NCI-H226 (cell line): Measurements from ENCODE around the gene FTHL17.

ENCODE experiments used
- DNase-seq: peaks from one replicate; pipeline ENCODE4 v3.0.0-alpha.2; 2015

The FTHL17 gene

GRCh38 chrX:31071725-31072124 lies at the start of gene FTHL17:
TSS of gene FTHL17 (minus strand) at chrX:31072041. CDS start at chrX:31071953, 88 bp downstream.
- no peak for DNase-seq

DNA sequence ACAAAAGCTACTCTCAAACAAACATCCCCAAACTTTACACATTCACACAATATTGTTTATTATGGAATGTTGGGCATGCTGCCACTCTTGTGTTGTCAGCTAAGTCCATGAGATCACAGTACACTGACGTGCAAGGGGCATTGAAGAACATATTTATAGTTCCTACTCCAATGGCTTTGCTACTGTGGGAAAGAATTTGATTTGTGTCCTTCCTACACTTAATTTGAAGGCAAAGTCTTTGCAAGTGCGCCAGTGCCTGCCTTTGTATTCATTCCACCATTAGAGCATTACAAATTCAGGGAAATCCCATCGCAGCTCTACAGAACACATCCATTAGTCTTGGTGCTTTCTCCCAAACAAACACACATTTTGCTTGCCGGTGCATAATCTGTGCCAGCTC lies 45.4 kb upstream of the FTHL17 start:
- DNase-seq: no peak

GRCh38 chrX:31115398-31115797 lies 43.6 kb upstream of the FTHL17 start:
- DNase-seq: no peak

- no peak for DNase-seq
These were observed 43.0 kb upstream of the FTHL17 start for GRCh38 chrX:31114858-31115257.

GRCh38 chrX:31112226-31112999 lies 40.6 kb upstream of the FTHL17 start:
- no peak for DNase-seq

DNA sequence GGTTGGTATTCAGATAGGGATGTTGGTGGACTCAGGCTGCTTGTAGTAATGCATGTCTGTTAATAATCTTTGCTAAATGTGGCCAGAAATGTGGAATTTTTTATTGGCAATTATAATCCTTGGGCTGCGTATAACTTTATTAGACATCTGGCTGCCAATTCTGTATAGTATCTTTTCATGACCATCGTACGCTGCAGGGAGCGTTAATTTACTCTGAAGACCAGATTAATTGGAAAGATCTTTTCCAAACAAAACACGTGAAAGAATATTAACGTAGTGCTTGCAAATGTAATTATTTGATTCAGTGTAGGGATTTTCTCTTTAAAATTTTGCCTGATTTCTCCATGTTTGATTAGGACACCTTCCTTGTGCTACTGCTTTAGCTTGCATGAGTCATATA lies 38.8 kb upstream of the FTHL17 start:
- no peak for DNase-seq

GRCh38 chrX:31099536-31100090 lies 27.8 kb upstream of the FTHL17 start:
- DNase-seq: peak; percentile 14

DNA sequence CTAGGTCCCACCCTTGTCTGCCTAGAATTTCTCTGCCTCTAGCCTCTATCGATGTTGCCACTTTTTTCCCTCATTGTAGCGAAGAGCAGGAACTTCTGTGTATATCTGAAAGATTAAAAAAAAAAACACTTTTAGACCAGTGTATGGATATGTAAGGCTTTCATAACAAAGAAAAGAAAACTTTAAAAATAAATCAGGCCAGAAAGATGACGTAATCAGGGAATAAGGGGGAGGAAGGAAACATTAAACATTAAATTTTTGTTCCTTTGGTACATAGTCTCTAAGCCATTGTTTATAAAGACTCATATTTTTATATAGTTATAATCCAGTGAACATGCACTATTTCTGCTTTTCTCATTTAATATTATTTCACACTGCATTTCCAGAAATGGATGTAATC lies 26.2 kb upstream of the FTHL17 start:
- DNase-seq: no peak

DNA sequence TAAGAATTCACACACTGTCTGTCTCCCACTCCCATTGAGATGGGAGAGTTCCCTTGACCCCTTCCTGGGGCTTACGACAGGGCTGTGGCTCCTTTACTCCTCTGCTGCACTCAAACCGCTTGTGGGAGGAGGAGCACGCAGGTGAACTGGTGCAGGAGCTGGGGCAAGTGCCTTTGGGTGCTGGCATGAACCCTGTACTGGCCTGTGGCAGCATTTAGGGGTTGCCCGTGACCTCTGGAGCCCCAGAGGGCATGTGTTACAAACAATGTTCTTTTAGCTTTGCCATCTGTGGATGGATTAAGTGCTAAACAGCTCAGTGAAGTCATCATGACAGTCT lies 21.8 kb upstream of the FTHL17 start:
- DNase-seq: no peak

GRCh38 chrX:31092970-31093638 lies 21.3 kb upstream of the FTHL17 start:
- DNase-seq: no peak

- no peak for DNase-seq
These were observed 20.6 kb upstream of the FTHL17 start for GRCh38 chrX:31092476-31092875.

- no peak for DNase-seq
These were observed 20.0 kb upstream of the FTHL17 start for GRCh38 chrX:31091819-31092218.

GRCh38 chrX:31074522-31074921 lies 2.7 kb upstream of the FTHL17 start:
- DNase-seq: no peak

DNA sequence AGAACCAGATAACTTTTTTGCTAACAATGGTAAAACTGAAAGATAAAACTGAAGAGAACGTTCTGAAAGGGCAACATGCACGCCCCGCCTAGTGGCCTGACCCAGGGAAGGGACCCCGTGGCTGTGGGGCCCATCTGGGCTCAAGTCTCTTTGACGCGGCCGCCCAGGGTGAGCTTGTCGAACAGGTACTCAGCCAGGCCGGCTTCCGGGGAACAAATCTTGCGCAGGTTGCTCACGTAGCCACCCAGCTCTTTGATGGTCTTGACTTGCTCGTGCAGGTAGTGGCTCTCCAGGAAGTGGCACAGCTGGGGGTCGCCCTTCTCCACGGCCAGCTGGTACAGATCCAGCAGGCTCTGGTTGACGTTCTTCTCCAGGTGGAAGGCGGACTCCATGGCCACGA lies 579 bp downstream of the FTHL17 start:
- no peak for DNase-seq

DNA sequence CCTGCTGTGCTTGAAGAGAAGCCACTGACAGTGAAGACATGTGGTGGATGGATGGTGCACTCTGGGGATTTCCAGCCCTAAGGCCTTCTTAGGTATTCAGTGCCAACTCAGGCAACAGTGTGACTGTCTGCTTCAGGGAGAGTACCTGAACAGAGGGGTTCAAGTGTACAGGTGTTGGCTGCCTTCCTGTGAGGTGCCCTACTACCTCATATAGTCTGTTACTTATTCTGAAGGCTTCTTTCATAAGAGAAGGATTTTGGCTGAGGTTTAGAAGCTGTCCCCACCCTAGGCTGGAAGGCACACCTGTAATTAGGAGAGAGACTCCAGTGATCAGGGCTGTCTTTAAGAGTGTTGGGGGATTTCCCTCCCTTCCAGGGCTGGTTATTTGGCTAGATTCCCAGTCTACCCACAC lies 1.8 kb downstream of the FTHL17 start:
- no peak for DNase-seq

- DNase-seq: no peak
These were observed 8.7 kb downstream of the FTHL17 start for GRCh38 chrX:31063114-31063513.

- DNase-seq: no peak
These were observed 10.8 kb downstream of the FTHL17 start for GRCh38 chrX:31061091-31061490.

GRCh38 chrX:31060016-31060415 lies 11.8 kb downstream of the FTHL17 start:
- DNase-seq: no peak

DNA sequence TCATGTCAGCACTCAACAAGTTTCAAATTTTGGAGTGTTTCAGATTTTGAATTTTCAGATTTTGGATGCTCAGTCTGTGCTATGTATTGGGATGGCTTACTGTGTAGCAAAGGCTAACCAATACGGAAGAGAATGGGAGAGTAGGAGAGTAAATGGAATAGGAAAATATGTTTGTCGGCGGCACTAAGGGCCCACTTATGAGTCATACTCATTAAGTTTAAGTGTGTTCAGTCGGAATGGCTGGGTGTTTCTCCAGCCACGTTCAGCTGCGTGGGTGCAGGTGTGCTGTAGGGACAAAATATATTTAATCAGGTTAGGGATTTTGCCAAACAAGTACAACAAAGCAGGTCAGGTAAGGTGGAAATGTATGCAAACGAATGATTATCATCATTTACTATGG lies 13.6 kb downstream of the FTHL17 start:
- DNase-seq: no peak

DNA sequence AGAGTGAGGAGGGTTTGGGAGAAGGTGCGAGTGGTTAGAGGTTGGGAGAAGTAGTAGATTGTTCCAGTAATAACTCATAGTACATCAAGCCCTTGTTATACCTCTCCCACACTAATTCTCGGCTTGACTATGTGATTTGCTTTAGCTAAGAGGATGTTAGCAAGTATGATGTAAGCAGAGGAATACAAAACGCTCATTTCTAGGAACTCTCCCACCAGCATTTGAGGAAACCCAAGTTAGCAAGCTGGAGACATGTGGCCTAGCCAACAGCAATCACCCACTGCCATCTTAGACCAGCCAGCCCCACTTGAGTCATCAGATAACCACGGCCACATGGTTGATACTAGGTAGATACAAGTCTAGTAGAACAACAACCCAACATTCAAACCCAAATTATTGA lies 14.2 kb downstream of the FTHL17 start:
- DNase-seq: no peak

GRCh38 chrX:31057291-31057690 lies 14.6 kb downstream of the FTHL17 start:
- no peak for DNase-seq

DNA sequence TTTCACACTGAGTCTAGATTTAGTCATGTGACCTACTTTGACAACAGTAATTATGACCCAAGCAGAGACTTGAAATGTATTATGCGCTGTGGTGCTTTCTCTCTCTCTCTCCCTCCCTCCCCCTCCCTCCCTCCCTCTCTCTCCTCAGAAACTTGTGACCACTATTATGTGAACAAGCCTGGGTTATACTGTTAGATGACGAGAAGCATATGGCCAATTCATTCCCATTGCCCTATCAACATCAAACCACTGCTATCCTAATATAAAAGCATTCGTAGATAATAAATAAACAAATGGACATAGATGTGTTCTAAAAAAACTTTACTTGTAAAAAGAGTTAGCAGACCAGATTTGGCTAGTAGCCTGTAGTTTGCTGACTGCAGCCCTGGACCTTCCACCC lies 18.2 kb downstream of the FTHL17 start:
- DNase-seq: no peak

GRCh38 chrX:31039327-31039711 lies 32.5 kb downstream of the FTHL17 start:
- DNase-seq: no peak

DNA sequence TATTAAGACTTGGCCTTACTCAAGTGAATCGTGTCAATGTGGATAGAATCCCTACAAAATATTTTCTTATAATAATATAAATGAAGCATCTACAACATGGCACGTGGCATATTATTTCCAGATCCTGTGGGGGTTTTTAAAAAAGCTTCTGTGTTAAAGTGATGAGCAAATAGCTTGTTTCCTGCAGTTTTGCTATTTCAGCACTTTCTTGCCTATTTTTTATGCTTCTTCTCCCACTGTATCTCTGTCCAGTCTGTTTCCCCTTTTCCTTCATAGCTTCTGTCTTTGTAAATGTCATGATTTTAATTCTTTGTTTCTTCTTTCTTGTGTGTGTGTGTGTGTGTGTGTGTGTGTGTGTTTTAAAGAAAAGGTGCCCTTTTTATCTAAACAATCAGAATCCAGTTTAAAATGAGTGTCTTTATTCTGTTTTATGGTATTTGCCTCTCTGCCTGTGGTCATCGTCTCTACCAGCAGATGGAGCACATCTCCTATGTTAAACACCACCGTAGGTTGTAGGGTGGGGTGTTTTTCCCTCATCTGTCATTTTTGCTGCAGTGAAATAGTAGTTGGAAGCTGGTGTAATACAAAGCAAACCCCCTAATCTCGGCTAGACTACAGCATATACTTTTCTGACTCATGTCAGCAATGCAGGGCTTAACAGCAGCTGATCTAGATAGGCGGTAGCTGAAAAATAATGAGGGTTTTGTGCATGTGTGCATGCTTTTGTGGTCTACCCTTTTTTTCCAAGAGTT lies 33.1 kb downstream of the FTHL17 start:
- peak; percentile 1 for DNase-seq
